ENCODE results near the gene FBLN2. TPM values are rescaled to one million over a fixed set of nuclear protein-coding genes. Genes with fewer than 3 reads are reported as not detected.

FBLN2 gene
- total and polyA plus RNA-seq, 4 donors, result 1.3 to 9.1 (median 4.3) TPM

DNA sequence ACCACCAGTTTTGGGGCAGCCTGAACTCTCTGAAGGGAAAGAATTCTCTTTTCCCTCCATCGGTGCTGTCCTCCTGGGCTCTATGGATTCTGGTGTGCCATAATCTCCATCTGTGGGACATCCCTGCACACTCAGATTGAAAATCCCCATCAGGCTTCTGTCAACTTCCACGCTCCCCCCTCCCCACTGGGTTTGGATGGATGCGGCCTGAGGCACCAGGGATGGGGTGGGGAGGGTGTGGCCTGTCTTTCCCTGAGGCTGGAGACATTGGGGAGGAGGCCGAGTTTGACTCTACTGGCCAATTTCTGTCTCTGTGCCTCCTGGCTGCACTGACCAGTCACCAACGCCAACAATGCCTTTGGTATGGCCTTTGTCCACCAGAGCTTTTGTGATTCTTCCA is 16.3 kb upstream of the FBLN2 start:
- DNase-seq (ENCODE audit: low spot score), result no peak
- no peak overlapping the region for H3K27ac ChIP-seq (ENCODE audit: low read depth in 1 of 2, low read length in 2 of 2)
- no peak overlapping the region for H3K9ac ChIP-seq (ENCODE audit: low read depth in 1 of 2, low read length in 2 of 2)
- 78% methylated on average over 5 of the region's 5 CpGs for WGBS
- H3K36me3 ChIP-seq (ENCODE audit: control insufficient read depth in 4 of 4, insufficient read depth in 3 of 4, low read depth in 1 of 4, low read length in 3 of 4), result no peaks in the 10 kb centered on the region
- H3K9me3 ChIP-seq (ENCODE audit: control insufficient read depth in 4 of 4, low read length in 3 of 4), result no peaks in the 10 kb centered on the region
- no peak overlapping the region for H3K4me3 ChIP-seq (ENCODE audit: low read depth in 1 of 3, low read length in 3 of 3)
- H3K27me3 ChIP-seq (ENCODE audit: control insufficient read depth in 4 of 4, insufficient read depth in 4 of 4, low read length in 3 of 4), result peaks cover 0 to 24% (median 5%) of the 10 kb centered on the region in 4 donors
- H3K4me1 ChIP-seq (ENCODE audit: control insufficient read depth in 4 of 4, insufficient read depth in 4 of 4, low read length in 3 of 4), result no peaks in the 10 kb centered on the region
- no peak for TF ChIP-seq NR2F2 (IDR thresholded peaks at IDR 0.05)
- no peak for TF ChIP-seq FOXA2 (IDR thresholded peaks at IDR 0.05)
- TF ChIP-seq TAF1 (conservative IDR thresholded peaks at IDR 0.05), result no peak
- no peak for TF ChIP-seq HNF4G (IDR thresholded peaks at IDR 0.05)
- no peak for TF ChIP-seq GABPA (IDR thresholded peaks at IDR 0.05 in 1 of 2, conservative IDR thresholded peaks at IDR 0.05 in 1 of 2)
- no peak for TF ChIP-seq SP1 (IDR thresholded peaks at IDR 0.05)
- TF ChIP-seq HNF4A (conservative IDR thresholded peaks at IDR 0.05), result no peak

DNA sequence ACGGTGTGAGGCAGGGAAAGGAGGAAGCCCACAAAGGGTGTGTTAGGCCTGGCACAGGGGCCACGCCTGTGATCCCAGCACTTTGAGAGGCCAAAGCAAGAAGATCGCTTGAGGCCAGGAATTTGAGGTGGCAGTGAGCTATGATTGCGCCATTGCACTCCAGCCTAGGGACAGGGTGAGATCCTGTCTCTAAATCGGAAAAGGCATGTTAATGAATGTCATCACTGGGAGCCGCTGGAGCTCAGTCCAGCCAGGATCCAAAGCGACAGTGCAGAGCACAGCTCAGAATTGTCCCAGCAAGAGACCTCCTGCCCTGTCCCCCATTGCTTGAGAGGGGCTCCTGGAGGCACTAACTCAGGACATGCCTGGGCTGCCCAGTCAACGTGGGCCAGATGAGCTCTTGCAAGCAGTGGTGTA is 15.0 kb upstream of the FBLN2 start:
- DNase-seq (ENCODE audit: low spot score), result no peak
- 85% methylated on average over 8 of the region's 8 CpGs for WGBS
- no peaks in the 10 kb centered on the region for H3K4me1 ChIP-seq (ENCODE audit: control insufficient read depth in 4 of 4, insufficient read depth in 4 of 4, low read length in 3 of 4)
- no peak overlapping the region for H3K4me3 ChIP-seq (ENCODE audit: low read depth in 1 of 3, low read length in 3 of 3)
- peaks cover 0 to 24% (median 5%) of the 10 kb centered on the region in 4 donors for H3K27me3 ChIP-seq (ENCODE audit: control insufficient read depth in 4 of 4, insufficient read depth in 4 of 4, low read length in 3 of 4)
- H3K36me3 ChIP-seq (ENCODE audit: control insufficient read depth in 4 of 4, insufficient read depth in 3 of 4, low read depth in 1 of 4, low read length in 3 of 4), result no peaks in the 10 kb centered on the region
- H3K9me3 ChIP-seq (ENCODE audit: control insufficient read depth in 4 of 4, low read length in 3 of 4), result no peaks in the 10 kb centered on the region
- no peak overlapping the region for H3K9ac ChIP-seq (ENCODE audit: low read depth in 1 of 2, low read length in 2 of 2)
- TF ChIP-seq EGR1 (IDR thresholded peaks at IDR 0.05; ENCODE audit: low read depth in 2 of 2), result no peak
- TF ChIP-seq YY1 (IDR thresholded peaks at IDR 0.05), result no peak
- TF ChIP-seq RXRA (IDR thresholded peaks at IDR 0.05), result no peak
- no peak for TF ChIP-seq SP1 (IDR thresholded peaks at IDR 0.05)
- TF ChIP-seq, protein P1, sequence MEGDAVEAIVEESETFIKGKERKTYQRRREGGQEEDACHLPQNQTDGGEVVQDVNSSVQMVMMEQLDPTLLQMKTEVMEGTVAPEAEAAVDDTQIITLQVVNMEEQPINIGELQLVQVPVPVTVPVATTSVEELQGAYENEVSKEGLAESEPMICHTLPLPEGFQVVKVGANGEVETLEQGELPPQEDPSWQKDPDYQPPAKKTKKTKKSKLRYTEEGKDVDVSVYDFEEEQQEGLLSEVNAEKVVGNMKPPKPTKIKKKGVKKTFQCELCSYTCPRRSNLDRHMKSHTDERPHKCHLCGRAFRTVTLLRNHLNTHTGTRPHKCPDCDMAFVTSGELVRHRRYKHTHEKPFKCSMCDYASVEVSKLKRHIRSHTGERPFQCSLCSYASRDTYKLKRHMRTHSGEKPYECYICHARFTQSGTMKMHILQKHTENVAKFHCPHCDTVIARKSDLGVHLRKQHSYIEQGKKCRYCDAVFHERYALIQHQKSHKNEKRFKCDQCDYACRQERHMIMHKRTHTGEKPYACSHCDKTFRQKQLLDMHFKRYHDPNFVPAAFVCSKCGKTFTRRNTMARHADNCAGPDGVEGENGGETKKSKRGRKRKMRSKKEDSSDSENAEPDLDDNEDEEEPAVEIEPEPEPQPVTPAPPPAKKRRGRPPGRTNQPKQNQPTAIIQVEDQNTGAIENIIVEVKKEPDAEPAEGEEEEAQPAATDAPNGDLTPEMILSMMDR (IDR thresholded peaks at IDR 0.05; ENCODE audit: low read depth, low read length, missing input control), result no peak
- no peak for TF ChIP-seq FOXA1 (IDR thresholded peaks at IDR 0.05)
- no peak for TF ChIP-seq HNF4A (conservative IDR thresholded peaks at IDR 0.05)
- TF ChIP-seq TAF1 (conservative IDR thresholded peaks at IDR 0.05), result no peak
- TF ChIP-seq HNF4G (IDR thresholded peaks at IDR 0.05), result no peak
- TF ChIP-seq NR2F2 (IDR thresholded peaks at IDR 0.05), result no peak
- TF ChIP-seq, protein P2, sequence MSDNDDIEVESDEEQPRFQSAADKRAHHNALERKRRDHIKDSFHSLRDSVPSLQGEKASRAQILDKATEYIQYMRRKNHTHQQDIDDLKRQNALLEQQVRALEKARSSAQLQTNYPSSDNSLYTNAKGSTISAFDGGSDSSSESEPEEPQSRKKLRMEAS (IDR thresholded peaks at IDR 0.05), result no peak
- TF ChIP-seq, protein P3, sequence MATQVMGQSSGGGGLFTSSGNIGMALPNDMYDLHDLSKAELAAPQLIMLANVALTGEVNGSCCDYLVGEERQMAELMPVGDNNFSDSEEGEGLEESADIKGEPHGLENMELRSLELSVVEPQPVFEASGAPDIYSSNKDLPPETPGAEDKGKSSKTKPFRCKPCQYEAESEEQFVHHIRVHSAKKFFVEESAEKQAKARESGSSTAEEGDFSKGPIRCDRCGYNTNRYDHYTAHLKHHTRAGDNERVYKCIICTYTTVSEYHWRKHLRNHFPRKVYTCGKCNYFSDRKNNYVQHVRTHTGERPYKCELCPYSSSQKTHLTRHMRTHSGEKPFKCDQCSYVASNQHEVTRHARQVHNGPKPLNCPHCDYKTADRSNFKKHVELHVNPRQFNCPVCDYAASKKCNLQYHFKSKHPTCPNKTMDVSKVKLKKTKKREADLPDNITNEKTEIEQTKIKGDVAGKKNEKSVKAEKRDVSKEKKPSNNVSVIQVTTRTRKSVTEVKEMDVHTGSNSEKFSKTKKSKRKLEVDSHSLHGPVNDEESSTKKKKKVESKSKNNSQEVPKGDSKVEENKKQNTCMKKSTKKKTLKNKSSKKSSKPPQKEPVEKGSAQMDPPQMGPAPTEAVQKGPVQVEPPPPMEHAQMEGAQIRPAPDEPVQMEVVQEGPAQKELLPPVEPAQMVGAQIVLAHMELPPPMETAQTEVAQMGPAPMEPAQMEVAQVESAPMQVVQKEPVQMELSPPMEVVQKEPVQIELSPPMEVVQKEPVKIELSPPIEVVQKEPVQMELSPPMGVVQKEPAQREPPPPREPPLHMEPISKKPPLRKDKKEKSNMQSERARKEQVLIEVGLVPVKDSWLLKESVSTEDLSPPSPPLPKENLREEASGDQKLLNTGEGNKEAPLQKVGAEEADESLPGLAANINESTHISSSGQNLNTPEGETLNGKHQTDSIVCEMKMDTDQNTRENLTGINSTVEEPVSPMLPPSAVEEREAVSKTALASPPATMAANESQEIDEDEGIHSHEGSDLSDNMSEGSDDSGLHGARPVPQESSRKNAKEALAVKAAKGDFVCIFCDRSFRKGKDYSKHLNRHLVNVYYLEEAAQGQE (IDR thresholded peaks at IDR 0.05), result no peak
- TF ChIP-seq JUND (IDR thresholded peaks at IDR 0.05), result no peak
- TF ChIP-seq, protein P4, sequence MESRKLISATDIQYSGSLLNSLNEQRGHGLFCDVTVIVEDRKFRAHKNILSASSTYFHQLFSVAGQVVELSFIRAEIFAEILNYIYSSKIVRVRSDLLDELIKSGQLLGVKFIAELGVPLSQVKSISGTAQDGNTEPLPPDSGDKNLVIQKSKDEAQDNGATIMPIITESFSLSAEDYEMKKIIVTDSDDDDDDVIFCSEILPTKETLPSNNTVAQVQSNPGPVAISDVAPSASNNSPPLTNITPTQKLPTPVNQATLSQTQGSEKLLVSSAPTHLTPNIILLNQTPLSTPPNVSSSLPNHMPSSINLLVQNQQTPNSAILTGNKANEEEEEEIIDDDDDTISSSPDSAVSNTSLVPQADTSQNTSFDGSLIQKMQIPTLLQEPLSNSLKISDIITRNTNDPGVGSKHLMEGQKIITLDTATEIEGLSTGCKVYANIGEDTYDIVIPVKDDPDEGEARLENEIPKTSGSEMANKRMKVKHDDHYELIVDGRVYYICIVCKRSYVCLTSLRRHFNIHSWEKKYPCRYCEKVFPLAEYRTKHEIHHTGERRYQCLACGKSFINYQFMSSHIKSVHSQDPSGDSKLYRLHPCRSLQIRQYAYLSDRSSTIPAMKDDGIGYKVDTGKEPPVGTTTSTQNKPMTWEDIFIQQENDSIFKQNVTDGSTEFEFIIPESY (IDR thresholded peaks at IDR 0.05), result no peak
- TF ChIP-seq RAD21 (IDR thresholded peaks at IDR 0.05), result no peak
- TF ChIP-seq GABPA (IDR thresholded peaks at IDR 0.05 in 1 of 2, conservative IDR thresholded peaks at IDR 0.05 in 1 of 2), result no peak
- TF ChIP-seq FOXA2 (IDR thresholded peaks at IDR 0.05), result no peak
- no peak overlapping the region for H3K27ac ChIP-seq (ENCODE audit: low read depth in 1 of 2, low read length in 2 of 2)
